ENCODE measurements around the gene XRRA1. TPM values are rescaled to one million over a fixed set of nuclear protein-coding genes. Genes with fewer than 3 reads are reported as not detected.

The XRRA1 gene
- total RNA-seq, 1 experiment from 2014 or later = 29.5 TPM

- Histone ChIP-seq H3K27ac (no peak overlapping the region), H3K36me3 (ENCODE audit: low read depth) (peaks cover 18% of the 10 kb centered on the region; the same call in 1 of the 2 replicates), H3K79me2 (ENCODE audit: low read depth) (no peaks in the 10 kb centered on the region), H3K27me3 (ENCODE audit: insufficient read depth, low read depth) (no peaks in the 10 kb centered on the region), H3K4me1 (replicated peaks; ENCODE audit: insufficient read depth) (no peaks in the 10 kb centered on the region), H4K20me1 (ENCODE audit: insufficient read depth) (no peaks in the 10 kb centered on the region), H3F3A (ENCODE audit: insufficient read depth, low read depth) (peaks cover 4% of the 10 kb centered on the region; the same call in 1 of the 2 replicates), H3K4me2 (no peak overlapping the region), H2AFZ (no peak overlapping the region), H3K9me2 (ENCODE audit: insufficient read depth) (no peaks in the 10 kb centered on the region), H3K4me3 (no peak overlapping the region), H3K9me3 (ENCODE audit: insufficient read depth, low read depth) (no peaks in the 10 kb centered on the region)
- ChIA-PET CTCF (no interaction called here), POLR2A (ENCODE audit: unreplicated experiment) (no interaction called here)
- TF ChIP-seq EZH2 (IDR thresholded peaks at IDR 0.05; ENCODE audit: low read depth) (no peak), CTCF (conservative IDR thresholded peaks at IDR 0.05) (no peak)
- intact Hi-C loops (cut with micrococcal nuclease; ENCODE audit: unreplicated experiment) = no loop called here
- BruUV-seq (replicated peaks) = no TSS peak
- DNase-seq = no peak
Observed at GRCh38 chr11:74933765-74934164, 15.1 kb downstream of the XRRA1 start.

- Histone ChIP-seq H3K27me3 (ENCODE audit: insufficient read depth, low read depth) (no peaks in the 10 kb centered on the region), H3F3A (ENCODE audit: insufficient read depth, low read depth) (peaks cover 4% of the 10 kb centered on the region; the same call in 1 of the 2 replicates), H3K4me1 (replicated peaks; ENCODE audit: insufficient read depth) (no peaks in the 10 kb centered on the region), H3K36me3 (ENCODE audit: low read depth) (peaks cover 24% of the 10 kb centered on the region), H4K20me1 (ENCODE audit: insufficient read depth) (no peaks in the 10 kb centered on the region), H3K4me3 (no peak overlapping the region), H3K27ac (no peak overlapping the region), H3K79me2 (ENCODE audit: low read depth) (no peaks in the 10 kb centered on the region), H2AFZ (no peak overlapping the region), H3K4me2 (no peak overlapping the region), H3K9me2 (ENCODE audit: insufficient read depth) (no peaks in the 10 kb centered on the region), H3K9me3 (ENCODE audit: insufficient read depth, low read depth) (no peaks in the 10 kb centered on the region)
- CTCF ChIA-PET = interaction anchor here (0.6 kb wide), 1 partner anchor 212 kb away, joined by 4 read pairs; no protein-coding TSS in a partner anchor
- no TSS peak for BruUV-seq (replicated peaks)
- intact Hi-C loops (cut with micrococcal nuclease; ENCODE audit: unreplicated experiment) = no loop called here
- TF ChIP-seq EZH2 (IDR thresholded peaks at IDR 0.05; ENCODE audit: low read depth) (no peak), CTCF (conservative IDR thresholded peaks at IDR 0.05) (no peak)
- POLR2A ChIA-PET (ENCODE audit: unreplicated experiment) = no interaction called here
- no peak for DNase-seq
Observed at GRCh38 chr11:74932797-74933196, 16.1 kb downstream of the XRRA1 start.

- intact Hi-C loops (cut with micrococcal nuclease; ENCODE audit: unreplicated experiment) = no loop called here
- TF ChIP-seq EZH2 (IDR thresholded peaks at IDR 0.05; ENCODE audit: low read depth) (no peak), CTCF (conservative IDR thresholded peaks at IDR 0.05) (no peak)
- Histone ChIP-seq H3K36me3 (ENCODE audit: low read depth) (peaks cover 24% of the 10 kb centered on the region), H3K4me3 (no peak overlapping the region), H2AFZ (no peak overlapping the region), H3K9me3 (ENCODE audit: insufficient read depth, low read depth) (no peaks in the 10 kb centered on the region), H3K4me2 (no peak overlapping the region), H4K20me1 (ENCODE audit: insufficient read depth) (no peaks in the 10 kb centered on the region), H3F3A (ENCODE audit: insufficient read depth, low read depth) (peaks cover 4% of the 10 kb centered on the region; the same call in 1 of the 2 replicates), H3K27me3 (ENCODE audit: insufficient read depth, low read depth) (no peaks in the 10 kb centered on the region), H3K4me1 (replicated peaks; ENCODE audit: insufficient read depth) (no peaks in the 10 kb centered on the region), H3K27ac (no peak overlapping the region), H3K9me2 (ENCODE audit: insufficient read depth) (no peaks in the 10 kb centered on the region), H3K79me2 (ENCODE audit: low read depth) (no peaks in the 10 kb centered on the region)
- CTCF ChIA-PET = interaction anchor here (1.2 kb wide), 1 partner anchor 214 kb away, joined by 3 read pairs; no protein-coding TSS in a partner anchor
- POLR2A ChIA-PET (ENCODE audit: unreplicated experiment) = no interaction called here
- no peak for DNase-seq
- BruUV-seq (replicated peaks) = no TSS peak
Observed at GRCh38 chr11:74932169-74932568, 16.7 kb downstream of the XRRA1 start.

Measured in PC-9 (cell line).